GM18517 (cell line): ENCODE measurements around the gene DNAJC1.
A peak's percentile ranks its signal among the peaks of the same experiment; 100 is the strongest.
"Not testable (repeated sequence)": the region's sequence is repeated elsewhere in the genome, so short reads cannot be mapped to it uniquely, and the experiment has no call there.

Experiments used
- ATAC-seq: cut with Tn5 transposase; IDR thresholded peaks from one replicate; pipeline ENCODE4 v1.9.1; 2021; ENCODE audit warnings: mild to moderate bottlenecking, moderate library complexity; ENCODE audit not compliant: unreplicated experiment

Gene DNAJC1

DNA sequence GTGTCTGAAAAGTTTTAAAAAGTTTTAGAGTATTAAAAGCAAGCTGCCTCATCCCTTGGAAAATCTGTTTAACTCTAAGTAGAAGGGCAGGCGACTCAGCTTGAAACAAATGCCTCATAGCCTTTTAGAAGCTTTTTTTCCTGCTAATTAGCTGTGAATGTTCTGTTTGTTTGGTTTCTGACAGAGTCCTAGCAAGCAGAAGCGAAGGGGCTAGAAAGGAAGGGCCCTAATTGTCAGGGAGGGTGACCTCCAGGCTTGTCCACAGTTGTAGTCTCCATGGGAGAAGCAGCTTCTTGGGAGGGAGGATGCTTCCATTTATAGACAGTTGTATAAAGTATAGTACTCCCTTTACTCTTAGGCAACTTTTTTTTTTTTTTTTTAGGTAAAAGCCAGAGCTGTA lies 90.9 kb downstream of the DNAJC1 start:
- ATAC-seq = no peak

DNA sequence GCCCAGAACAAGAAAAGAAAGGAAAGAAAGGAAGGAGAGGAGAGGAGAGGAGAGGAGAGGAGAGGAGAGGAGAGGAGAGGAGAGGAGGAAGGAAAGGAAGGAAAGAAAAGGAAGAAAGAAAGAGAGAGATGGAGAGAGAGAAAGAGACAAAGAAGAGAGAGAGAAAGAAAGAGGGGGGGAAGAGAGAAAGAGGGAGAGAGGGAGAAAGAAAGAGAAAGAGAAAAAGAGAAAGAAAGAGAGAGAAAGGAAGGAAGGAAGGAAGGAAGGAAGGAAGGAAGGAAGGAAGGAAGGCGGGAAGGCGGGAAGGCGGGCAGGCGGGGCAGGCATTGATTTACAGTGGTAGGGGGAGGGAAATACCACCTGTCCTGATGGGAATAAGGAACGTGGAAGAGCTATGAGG lies 92.7 kb downstream of the DNAJC1 start:
- ATAC-seq = no peak

DNA sequence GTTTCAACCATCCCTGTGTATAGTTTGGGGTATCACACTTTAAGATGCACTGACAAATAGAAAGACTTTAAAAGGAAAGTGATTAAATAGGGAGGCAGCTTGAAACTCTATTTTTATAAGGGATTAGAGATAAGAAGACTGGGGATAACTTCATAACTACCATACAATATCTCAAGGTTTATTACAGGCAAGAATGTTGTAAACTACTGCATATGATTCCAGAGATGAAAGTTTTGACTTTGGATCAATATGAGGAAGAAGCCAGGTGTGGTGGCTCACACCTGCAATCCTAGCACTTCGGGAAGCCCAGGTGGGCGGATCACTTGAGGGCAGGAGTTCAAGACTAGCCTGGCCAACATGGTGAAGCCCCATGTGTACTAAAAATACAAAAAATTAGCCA lies 96.1 kb downstream of the DNAJC1 start:
- ATAC-seq = no peak

DNA sequence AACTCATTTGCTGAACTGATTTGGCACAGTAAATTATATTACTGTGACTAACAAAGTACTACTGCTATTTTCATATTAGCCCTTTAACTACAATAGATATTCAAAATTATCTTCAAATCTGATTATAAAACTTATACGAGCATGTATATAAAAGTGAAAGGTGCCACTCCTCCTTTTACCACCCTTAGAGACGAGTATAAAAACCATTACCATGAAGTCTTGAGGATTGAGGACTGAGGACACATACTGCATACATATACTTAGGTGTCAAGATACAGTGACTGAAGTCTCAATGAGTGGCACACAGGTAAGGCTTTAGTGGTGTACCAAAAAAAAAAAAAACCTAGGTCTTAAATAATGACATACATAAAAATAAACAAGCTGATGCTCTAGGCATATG lies 98.6 kb downstream of the DNAJC1 start:
- no peak for ATAC-seq

DNA sequence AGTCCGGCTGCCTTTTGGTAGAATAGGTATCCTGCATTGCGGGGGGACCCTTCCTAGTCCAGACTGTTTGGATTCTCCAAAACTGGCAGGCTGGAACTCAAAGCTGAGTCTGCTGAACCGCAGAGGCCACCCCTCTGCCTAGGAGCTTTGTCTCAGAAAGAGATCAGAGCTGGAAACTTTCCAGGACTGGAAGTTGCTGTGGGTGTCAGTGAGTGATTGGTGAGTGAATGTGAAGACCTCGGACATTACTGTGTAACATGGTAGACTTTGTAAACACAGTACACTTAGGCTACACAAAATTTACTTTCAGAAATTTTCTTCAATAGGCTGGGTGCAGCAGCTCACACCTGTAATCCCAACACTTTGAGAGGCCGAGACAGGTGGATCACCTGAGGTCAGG lies 103.8 kb downstream of the DNAJC1 start:
- ATAC-seq = no peak

- no peak for ATAC-seq
Observed at GRCh38 chr10:21895932-21896331, 107.6 kb downstream of the DNAJC1 start.

DNA sequence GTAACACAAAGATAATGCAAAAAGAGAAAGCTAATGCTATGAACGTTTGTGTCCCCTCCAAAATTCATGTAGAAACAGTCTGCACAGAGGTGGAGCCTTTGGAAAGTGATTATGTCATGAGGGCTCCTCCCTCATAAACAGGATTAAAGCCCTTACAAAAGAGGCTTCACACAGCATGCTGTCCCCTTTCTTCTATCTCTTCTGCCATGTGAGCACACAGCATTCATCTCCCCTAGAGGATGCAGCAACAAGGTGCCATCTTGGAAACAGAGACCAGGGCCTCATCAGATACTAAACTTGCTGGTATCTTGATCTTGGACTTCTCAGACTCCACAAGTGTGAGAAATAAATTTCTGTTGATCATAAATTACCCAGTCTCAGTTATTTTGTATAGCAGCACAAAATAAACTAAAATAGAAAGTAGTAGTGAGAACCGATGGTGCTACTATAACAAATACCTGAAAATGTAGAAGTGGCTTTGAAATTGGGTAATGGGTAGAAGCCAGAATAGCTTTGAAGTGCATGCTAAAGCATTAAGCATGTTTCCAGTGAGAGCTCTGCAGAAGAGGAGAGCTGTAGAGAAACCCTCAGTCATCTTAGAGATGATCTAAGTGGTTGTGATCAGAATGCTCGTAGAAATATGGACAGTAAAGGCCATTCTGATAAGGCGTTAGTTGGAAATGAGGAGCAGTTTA lies 108.7 kb downstream of the DNAJC1 start:
- ATAC-seq = peak; percentile 55

DNA sequence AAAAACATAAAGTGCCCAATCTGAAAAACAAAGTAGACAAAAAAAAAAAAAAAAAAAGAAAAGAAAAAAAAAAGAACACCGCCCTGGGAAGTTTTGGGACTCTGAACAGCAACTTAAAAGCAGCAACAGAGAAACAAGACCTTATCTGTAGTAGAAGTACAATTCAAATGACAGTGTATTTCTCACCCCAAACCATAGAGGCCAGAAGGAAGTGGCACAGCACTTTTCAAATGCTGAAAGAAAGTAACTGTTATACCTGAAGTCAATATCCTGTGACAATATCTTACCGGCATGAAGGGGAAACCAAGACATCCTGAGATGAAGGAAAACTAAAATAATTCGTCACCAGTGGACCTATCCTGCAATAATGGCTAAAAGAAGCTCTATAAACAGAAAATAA lies 112.1 kb downstream of the DNAJC1 start:
- ATAC-seq = no peak

DNA sequence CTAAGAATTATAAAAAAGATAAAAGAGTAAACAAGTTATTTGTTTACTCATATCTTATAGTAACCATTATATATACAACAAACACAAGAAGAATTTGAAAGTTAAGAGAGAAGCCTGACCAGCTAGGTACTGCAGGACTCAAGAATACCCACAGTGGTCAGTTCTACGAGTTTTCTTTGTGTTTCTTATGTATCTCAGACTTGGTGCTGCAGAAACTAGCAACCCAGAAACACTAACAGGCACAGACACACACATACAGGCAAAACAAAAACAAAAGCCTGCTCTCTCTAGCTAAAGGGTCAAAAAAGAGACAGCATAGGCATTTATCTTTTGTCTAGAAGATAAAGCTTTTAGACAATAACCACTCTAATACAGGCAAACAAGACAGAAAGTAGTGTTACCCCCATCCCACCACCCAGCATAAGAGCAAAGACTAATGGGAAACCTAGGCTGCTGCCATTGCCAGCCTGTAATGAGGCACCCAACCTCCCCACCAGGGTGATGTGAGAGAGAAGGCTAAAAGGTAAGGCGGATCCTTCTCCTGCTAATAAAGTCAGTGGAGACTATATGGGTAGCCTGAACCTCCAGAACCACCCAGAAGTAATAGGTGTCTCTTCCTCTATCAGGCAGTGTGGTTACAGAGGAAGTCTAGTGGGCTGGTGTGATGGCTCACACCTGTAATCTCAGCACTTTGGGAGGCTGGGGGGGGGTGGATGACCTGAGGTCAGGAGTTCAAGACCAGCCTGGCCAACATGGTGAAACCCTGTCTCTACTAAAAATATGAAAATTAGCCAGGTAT lies 113.9 kb downstream of the DNAJC1 start:
- ATAC-seq = peak; percentile 12

DNA sequence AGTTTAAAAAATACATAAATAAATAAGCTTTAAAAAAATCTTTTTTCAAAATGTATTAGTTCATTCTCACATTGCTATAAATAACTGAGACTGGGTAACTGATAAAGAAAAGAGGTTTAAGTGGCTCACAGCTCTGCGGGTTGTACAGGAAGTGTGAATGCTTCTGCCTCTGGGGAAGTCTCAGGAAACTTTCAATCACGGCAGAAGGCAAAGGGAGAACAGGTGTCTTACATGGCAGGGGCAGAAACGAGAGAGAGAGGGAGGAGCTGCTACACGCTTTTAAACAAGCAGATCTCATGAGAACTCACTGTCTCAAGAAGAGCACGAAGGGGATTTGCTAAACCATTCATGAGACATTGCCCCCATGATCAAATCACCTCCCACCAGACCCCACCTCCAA lies 114.6 kb downstream of the DNAJC1 start:
- ATAC-seq = peak; percentile 94

DNA sequence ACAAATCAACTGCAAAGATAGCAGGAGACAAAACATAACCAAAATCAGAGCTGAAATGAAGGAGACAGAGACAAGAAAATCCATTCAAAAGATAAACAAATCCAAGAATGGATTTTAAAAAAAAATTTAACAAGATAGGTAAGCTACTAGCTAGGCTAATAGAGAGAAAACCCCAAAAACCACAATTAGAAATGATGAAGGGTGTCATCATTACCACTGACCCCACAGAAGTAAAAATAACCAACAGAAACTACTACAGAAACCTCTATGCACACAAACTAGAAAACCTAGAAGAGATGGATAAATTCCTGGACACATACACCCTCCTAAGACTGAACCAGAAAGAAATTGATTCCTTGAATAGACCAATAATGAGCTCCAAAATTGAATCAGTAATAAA lies 117.6 kb downstream of the DNAJC1 start:
- ATAC-seq = peak; percentile 36

DNA sequence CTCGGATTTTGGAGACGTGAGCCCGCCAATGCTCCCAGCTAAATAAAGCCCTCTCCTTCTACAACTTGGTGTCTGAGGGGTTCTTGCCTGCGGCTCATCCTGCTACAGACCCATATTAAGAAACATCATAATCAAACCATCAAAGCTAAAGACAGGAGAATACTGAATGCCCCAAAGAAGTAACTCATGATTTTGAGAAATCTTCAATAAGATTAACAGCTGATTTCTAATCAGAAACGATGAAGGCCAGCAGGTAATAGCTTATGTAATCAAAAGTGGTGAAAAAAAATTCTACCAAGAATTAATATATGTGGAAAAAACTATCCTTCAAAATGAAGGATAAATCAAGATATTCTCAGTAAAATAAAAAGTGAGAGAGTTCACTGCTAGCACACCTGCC lies 130.3 kb downstream of the DNAJC1 start:
- ATAC-seq = no peak

- ATAC-seq = not testable (repeated sequence)
Observed at GRCh38 chr10:21872771-21873170, 130.8 kb downstream of the DNAJC1 start.

- ATAC-seq = no peak
Observed at GRCh38 chr10:21870849-21871248, 132.7 kb downstream of the DNAJC1 start.

DNA sequence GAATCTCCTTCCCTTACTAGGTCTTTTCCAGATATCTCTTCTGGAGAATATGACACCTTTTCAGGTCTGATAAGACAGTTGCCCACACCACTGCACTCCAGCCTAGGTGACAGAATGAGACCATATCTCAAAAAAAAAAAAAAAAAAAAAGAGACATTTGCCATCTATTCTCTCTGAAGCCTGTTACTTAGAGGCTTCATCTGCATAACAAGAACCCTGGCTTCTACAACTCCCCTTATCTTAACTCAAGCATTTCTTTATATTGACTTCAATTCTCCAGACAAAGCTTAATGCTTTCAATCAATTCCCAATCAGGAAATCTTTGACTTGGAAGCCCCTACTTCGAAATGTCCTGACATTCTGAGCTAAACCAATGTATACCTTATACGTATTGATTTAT lies 134.4 kb downstream of the DNAJC1 start:
- not testable (repeated sequence) for ATAC-seq

- ATAC-seq = no peak
Observed at GRCh38 chr10:21860718-21861117, 142.8 kb downstream of the DNAJC1 start.

GRCh38 chr10:21858455-21858854 lies 145.1 kb downstream of the DNAJC1 start:
- ATAC-seq = no peak

DNA sequence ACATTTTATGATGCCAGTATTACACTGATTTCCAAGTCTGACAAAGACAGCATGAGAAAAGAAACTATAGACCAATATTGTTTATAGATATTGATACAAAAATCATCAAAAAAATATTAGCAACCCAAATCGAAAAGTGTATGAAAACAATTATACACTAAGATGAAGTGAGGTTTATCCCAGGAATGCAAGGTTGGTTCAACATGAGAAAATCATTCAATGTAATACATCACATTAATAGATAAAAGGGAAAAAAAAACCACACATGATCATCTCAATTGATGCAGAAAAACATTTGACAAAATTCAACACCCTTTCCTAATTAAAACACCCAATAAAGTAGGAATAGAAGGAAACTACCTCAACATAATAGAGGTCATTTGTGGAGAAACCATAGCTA lies 153.9 kb downstream of the DNAJC1 start:
- no peak for ATAC-seq

DNA sequence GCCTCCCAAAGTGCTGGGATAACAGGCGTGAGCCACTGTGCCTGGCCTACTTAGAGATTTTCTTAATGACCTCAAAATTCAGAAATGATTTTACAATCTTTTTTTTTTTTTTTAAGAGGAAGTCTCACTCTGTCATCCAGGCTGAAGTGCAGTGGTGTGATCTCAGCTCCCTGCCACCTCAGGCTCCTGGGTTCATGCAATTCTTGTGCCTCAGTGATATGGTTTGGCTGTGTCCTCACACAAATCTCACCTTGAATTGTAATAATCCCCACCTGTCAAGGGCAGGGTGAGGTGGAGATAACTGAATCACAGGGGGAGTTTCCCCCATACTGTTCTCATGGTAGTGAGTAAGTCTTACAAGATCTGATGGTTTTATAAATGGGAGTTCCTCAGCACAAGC lies 159.9 kb downstream of the DNAJC1 start:
- ATAC-seq = no peak

- not testable (repeated sequence) for ATAC-seq
Observed at GRCh38 chr10:21841273-21841672, 162.3 kb downstream of the DNAJC1 start.

DNA sequence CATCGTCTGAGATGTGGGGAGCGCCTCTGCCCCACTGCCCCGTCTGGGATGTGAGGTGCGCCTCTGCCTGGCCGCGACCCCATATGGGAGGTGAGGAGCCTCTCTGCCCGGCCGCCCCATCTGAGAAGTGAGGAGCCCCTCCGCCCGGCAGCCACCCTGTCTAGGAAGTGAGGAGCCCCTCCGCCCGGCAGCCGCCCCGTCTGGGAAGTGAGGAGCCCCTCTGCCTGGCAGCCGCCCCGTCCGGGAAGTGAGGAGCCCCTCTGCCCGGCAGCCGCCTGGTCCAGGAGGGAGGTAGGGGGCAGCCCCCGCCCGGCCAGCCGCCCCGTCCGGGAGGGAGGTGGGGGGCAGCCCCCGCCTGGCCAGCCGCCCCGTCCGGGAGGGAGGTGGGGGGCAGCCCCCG lies 166.0 kb downstream of the DNAJC1 start:
- not testable (repeated sequence) for ATAC-seq

DNA sequence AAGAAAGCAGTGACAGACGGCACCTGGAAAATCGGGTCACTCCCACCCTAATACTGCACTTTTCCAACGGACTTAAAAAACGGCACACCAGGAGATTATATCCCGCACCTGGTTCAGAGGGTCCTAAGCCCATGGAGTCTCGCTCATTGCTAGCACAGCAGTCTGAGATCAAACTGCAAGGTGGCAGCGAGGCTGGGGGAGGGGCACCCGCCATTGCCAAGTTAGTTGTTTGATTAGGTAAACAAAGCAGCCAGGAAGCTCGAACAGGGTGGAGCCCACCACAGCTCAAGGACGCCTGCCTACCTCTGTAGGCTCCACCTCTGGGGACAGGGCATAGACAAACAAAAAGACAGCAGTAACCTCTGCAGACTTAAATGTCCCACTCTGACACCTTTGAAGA lies 169.0 kb downstream of the DNAJC1 start:
- ATAC-seq = not testable (repeated sequence)

DNA sequence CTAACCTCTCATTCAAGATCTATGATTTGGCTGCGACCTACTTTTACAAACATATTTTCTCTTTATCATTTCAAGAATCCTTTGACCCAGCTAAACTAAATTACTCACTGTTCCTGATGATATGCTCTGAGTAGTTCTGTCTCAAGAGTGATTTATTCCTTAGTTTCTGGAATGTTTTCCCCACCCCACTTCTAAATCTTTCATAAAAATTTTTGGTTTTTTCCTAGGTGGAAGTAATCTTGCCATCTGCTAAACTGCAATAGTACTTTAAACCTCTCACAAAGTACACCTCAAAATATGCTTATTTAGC lies 170.8 kb downstream of the DNAJC1 start:
- ATAC-seq = no peak
